ENCODE data around the gene TMPRSS15.

DNA sequence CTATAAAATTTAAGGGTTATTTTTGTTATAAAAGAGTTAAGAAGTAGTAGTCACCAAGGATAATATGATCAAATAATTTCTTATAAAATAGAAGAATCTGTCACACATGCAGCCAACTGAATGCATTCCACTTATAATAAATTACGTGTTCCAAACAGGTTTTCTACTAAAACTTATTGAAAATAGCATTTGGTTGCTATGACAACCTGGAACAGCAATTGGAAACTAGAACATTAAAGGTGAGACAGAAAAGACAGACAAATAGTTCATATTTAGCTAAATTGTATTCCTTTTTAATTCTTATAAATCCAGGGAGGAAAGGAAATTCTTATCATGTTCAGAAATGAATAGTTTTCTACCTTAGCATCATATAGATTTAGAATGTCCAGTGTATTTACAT lies 168.0 kb downstream of the TMPRSS15 start:
- no peak for TF ChIP-seq RAD21 (conservative IDR thresholded peaks at IDR 0.05 in 1 of 2, IDR thresholded peaks at IDR 0.05 in 1 of 2)
- TF ChIP-seq, protein P1, sequence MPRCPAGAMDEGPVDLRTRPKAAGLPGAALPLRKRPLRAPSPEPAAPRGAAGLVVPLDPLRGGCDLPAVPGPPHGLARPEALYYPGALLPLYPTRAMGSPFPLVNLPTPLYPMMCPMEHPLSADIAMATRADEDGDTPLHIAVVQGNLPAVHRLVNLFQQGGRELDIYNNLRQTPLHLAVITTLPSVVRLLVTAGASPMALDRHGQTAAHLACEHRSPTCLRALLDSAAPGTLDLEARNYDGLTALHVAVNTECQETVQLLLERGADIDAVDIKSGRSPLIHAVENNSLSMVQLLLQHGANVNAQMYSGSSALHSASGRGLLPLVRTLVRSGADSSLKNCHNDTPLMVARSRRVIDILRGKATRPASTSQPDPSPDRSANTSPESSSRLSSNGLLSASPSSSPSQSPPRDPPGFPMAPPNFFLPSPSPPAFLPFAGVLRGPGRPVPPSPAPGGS (IDR thresholded peaks at IDR 0.05), result no peak
- TF ChIP-seq ZFP36 (IDR thresholded peaks at IDR 0.05; ENCODE audit: borderline replicate concordance, partially characterized antibody), result no peak
- no peak for TF ChIP-seq CBX2 (IDR thresholded peaks at IDR 0.05; ENCODE audit: borderline replicate concordance, low read depth)
- TF ChIP-seq, protein P2, sequence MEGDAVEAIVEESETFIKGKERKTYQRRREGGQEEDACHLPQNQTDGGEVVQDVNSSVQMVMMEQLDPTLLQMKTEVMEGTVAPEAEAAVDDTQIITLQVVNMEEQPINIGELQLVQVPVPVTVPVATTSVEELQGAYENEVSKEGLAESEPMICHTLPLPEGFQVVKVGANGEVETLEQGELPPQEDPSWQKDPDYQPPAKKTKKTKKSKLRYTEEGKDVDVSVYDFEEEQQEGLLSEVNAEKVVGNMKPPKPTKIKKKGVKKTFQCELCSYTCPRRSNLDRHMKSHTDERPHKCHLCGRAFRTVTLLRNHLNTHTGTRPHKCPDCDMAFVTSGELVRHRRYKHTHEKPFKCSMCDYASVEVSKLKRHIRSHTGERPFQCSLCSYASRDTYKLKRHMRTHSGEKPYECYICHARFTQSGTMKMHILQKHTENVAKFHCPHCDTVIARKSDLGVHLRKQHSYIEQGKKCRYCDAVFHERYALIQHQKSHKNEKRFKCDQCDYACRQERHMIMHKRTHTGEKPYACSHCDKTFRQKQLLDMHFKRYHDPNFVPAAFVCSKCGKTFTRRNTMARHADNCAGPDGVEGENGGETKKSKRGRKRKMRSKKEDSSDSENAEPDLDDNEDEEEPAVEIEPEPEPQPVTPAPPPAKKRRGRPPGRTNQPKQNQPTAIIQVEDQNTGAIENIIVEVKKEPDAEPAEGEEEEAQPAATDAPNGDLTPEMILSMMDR (IDR thresholded peaks at IDR 0.05), result no peak
- TF ChIP-seq, protein P3, sequence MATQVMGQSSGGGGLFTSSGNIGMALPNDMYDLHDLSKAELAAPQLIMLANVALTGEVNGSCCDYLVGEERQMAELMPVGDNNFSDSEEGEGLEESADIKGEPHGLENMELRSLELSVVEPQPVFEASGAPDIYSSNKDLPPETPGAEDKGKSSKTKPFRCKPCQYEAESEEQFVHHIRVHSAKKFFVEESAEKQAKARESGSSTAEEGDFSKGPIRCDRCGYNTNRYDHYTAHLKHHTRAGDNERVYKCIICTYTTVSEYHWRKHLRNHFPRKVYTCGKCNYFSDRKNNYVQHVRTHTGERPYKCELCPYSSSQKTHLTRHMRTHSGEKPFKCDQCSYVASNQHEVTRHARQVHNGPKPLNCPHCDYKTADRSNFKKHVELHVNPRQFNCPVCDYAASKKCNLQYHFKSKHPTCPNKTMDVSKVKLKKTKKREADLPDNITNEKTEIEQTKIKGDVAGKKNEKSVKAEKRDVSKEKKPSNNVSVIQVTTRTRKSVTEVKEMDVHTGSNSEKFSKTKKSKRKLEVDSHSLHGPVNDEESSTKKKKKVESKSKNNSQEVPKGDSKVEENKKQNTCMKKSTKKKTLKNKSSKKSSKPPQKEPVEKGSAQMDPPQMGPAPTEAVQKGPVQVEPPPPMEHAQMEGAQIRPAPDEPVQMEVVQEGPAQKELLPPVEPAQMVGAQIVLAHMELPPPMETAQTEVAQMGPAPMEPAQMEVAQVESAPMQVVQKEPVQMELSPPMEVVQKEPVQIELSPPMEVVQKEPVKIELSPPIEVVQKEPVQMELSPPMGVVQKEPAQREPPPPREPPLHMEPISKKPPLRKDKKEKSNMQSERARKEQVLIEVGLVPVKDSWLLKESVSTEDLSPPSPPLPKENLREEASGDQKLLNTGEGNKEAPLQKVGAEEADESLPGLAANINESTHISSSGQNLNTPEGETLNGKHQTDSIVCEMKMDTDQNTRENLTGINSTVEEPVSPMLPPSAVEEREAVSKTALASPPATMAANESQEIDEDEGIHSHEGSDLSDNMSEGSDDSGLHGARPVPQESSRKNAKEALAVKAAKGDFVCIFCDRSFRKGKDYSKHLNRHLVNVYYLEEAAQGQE (IDR thresholded peaks at IDR 0.05), result no peak
- no peak for TF ChIP-seq HEYL (CRISPR knock-in tag; IDR thresholded peaks at IDR 0.05)
- no peak for TF ChIP-seq POLR2A (IDR thresholded peaks at IDR 0.05; ENCODE audit: low read length)
- no peak for TF ChIP-seq CEBPB (IDR thresholded peaks at IDR 0.05)
- no peak for TF ChIP-seq CHD4 (IDR thresholded peaks at IDR 0.05; ENCODE audit: borderline replicate concordance)
- TF ChIP-seq, protein P4, sequence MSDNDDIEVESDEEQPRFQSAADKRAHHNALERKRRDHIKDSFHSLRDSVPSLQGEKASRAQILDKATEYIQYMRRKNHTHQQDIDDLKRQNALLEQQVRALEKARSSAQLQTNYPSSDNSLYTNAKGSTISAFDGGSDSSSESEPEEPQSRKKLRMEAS (IDR thresholded peaks at IDR 0.05), result no peak
- no peak for TF ChIP-seq KDM1A (IDR thresholded peaks at IDR 0.05; ENCODE audit: low read depth)
- no peak for TF ChIP-seq JUN (IDR thresholded peaks at IDR 0.05)
- no peak for TF ChIP-seq HOXA7 (CRISPR knock-in tag; IDR thresholded peaks at IDR 0.05)
